Measurements from ENCODE around the gene PKP4.

GRCh38 chr2:158729451-158729850, 272.7 kb downstream of the PKP4 start:
- TF ChIP-seq CTCF (conservative IDR thresholded peaks at IDR 0.05 in 1 of 2, IDR thresholded peaks at IDR 0.05 in 1 of 2; ENCODE audit: low read depth in 1 of 2, low read length in 2 of 2) = no peak
- TF ChIP-seq EZH2 (IDR thresholded peaks at IDR 0.05; ENCODE audit: low read length, missing control alignments) = no peak
